Stomach (tissue), 9 donors: ENCODE measurements around the gene LCN6. TPM values are rescaled to one million over a fixed set of nuclear protein-coding genes. Genes with fewer than 3 reads are reported as not detected.
"Not testable (repeated sequence)": the region's sequence is repeated elsewhere in the genome, so short reads cannot be mapped to it uniquely, and the experiment has no call there.

ENCODE experiments used
- DNase-seq, 2 donors: peaks; one replicate each; pipeline versions ENCODE4 v3.0.0 to v3.0.0-alpha.2; 2013 to 2019
- H3K27ac ChIP-seq, 5 donors: fragments of 200-600 bp in 4 of 5; sonication (generic) in 4 of 5; one replicate each; pipeline ENCODE4 v1.5.1; 2013 to 2019; ENCODE audit warnings: mild to moderate bottlenecking in 1 of 5, moderate library complexity in 1 of 5
- H3K27me3 ChIP-seq, 3 donors: fragments of 200-600 bp; sonication (generic); one replicate each; pipeline ENCODE4 v1.5.1; 2017 to 2019; ENCODE audit warnings: mixed run types in 1 of 3
- H3K36me3 ChIP-seq, 4 donors: fragments of 200-600 bp; sonication (generic); 1 replicate in 3 of 4; 2 replicates in 1 of 4; pipeline ENCODE4 v1.5.1; 2016 to 2019
- H3K4me1 ChIP-seq, 4 donors: fragments of 200-600 bp; sonication (generic); one replicate each; pipeline ENCODE4 v1.5.1; 2016 to 2019
- H3K4me3 ChIP-seq, 4 donors: fragments of 200-600 bp; sonication (generic) in 3 of 4; one replicate each; pipeline ENCODE4 v1.5.1; 2016 to 2019; ENCODE audit warnings: mild to moderate bottlenecking in 1 of 4
- H3K9me3 ChIP-seq, 4 donors: fragments of 200-600 bp; sonication (generic); one replicate each; pipeline ENCODE4 v1.5.1; 2016 to 2019
- CTCF ChIP-seq, 7 experiments: fragments of 450-650 bp in 4 of 7; fragments of 200-600 bp in 3 of 7; sonication (generic) in 3 of 7; IDR thresholded peaks; one replicate each; pipeline ENCODE4 v1.5.1; 2016 to 2019; ENCODE audit warnings: antibody characterized with exemption in 7 of 7, control low read depth in 2 of 7, mild to moderate bottlenecking in 1 of 7
- EP300 ChIP-seq: sonication (generic); formaldehyde crosslinking; IDR thresholded peaks from one replicate; pipeline ENCODE4 v1.6.1; 2017; ENCODE audit warnings: antibody characterized with exemption
- POLR2A ChIP-seq, 4 donors: fragments of 450-650 bp; IDR thresholded peaks; one replicate each; pipeline ENCODE4 v1.6.1; 2016; ENCODE audit warnings: antibody characterized with exemption in 4 of 4, control low read depth in 2 of 4, mild to moderate bottlenecking in 1 of 4, moderate library complexity in 1 of 4
- POLR2AphosphoS5 ChIP-seq, 3 donors: sonication (generic); formaldehyde crosslinking; IDR thresholded peaks; one replicate each; pipeline ENCODE4 v1.6.1; 2016; ENCODE audit warnings: antibody characterized with exemption in 3 of 3
- WGBS, 5 donors: extraction: QIAGEN DNeasy Blood & Tissue Kit in 3 of 5; methylation state at CpG; one replicate each; pipeline versions ENCODE4 v1.1.5 to v1.1.7; 2013 to 2018; 5-methylcytosine and 5-hydroxymethylcytosine counted together
- intact Hi-C: fragments of 100-400 bp; cut with DNase I; formaldehyde crosslinking; loops from one replicate; pipeline ENCODE4 v1.15.1; 2023; ENCODE audit warnings: low total_unique reads
- polyA plus RNA-seq, 3 donors: library from polyadenylated mRNA; stranded (reverse); fragments of 200-250 nt; gene quantifications; one replicate each; pipeline ENCODE4 v1.2.3, GENCODE V29; 2013
- total RNA-seq, 5 donors: library from RNA; depleted of rRNA; stranded (reverse); fragments of >200 nt; gene quantifications; one replicate each; pipeline versions ENCODE4 v1.1.0 to v1.2.3, GENCODE V29; 2014 to 2016
- donor health status: healthy with polysubstance abuse.
- donor health status: Bipolar disorder and iron deficiency.
- donor health status: healthy.

LCN6 gene
- total and polyA plus RNA-seq, 8 donors, result 7.0 to 31.2 (median 19.2) TPM; not detected in 2

GRCh38 chr9:136709454-136710109 is 38.7 kb downstream of the LCN6 start:
- 85 to 90% (median 89%) methylated on average over 21 to 24 of the region's 24 CpGs for WGBS, 5 donors
- no peak overlapping the region for H3K4me3 ChIP-seq
- peak in 1 of 2 donors; percentile 9 for DNase-seq
- intact Hi-C loops, result no loop called here
- H3K27me3 ChIP-seq, result peaks cover 6 to 41% (median 28%) of the 10 kb centered on the region in 3 donors
- TF ChIP-seq CTCF (IDR thresholded peaks at IDR 0.05) (no peak), POLR2AphosphoS5 (IDR thresholded peaks at IDR 0.05) (no peak), EP300 (no peak), POLR2A (IDR thresholded peaks at IDR 0.05) (no peak)
- no peaks in the 10 kb centered on the region for H3K9me3 ChIP-seq
- H3K36me3 ChIP-seq, result no peaks in the 10 kb centered on the region
- H3K27ac ChIP-seq, result no peak overlapping the region
- H3K4me1 ChIP-seq, result peaks cover 11 to 29% (median 21%) of the 10 kb centered on the region in 4 donors

GRCh38 chr9:136707849-136708517 is 40.3 kb downstream of the LCN6 start:
- WGBS, 5 donors, result 80 to 86% (median 82%) methylated on average over 19 to 22 of the region's 22 CpGs
- Histone ChIP-seq H3K4me1 (peaks cover 11 to 15% (median 14%) of the 10 kb centered on the region in 4 donors), H3K27me3 (peaks cover 6 to 25% (median 13%) of the 10 kb centered on the region in 3 donors), H3K4me3 (no peak overlapping the region), H3K36me3 (no peaks in the 10 kb centered on the region), H3K27ac (no peak overlapping the region), H3K9me3 (no peaks in the 10 kb centered on the region)
- no peak for DNase-seq
- TF ChIP-seq POLR2AphosphoS5 (IDR thresholded peaks at IDR 0.05) (no peak), CTCF (IDR thresholded peaks at IDR 0.05) (no peak), EP300 (no peak), POLR2A (IDR thresholded peaks at IDR 0.05) (no peak)
- intact Hi-C loops, result no loop called here

GRCh38 chr9:136707011-136707410 is 41.3 kb downstream of the LCN6 start:
- Histone ChIP-seq H3K27ac (no peak overlapping the region), H3K9me3 (no peaks in the 10 kb centered on the region), H3K27me3 (peaks cover 4 to 19% (median 6%) of the 10 kb centered on the region in 3 donors), H3K4me3 (no peak overlapping the region), H3K36me3 (no peaks in the 10 kb centered on the region), H3K4me1 (peaks cover 5 to 7% (median 6%) of the 10 kb centered on the region in 4 donors)
- DNase-seq, result no peak
- 89 to 95% (median 92%) methylated on average over 4 to 7 of the region's 7 CpGs for WGBS, 5 donors
- intact Hi-C loops, result no loop called here
- TF ChIP-seq POLR2A (IDR thresholded peaks at IDR 0.05), result no peak

GRCh38 chr9:136705564-136705963 is 42.8 kb downstream of the LCN6 start:
- no peak overlapping the region for H3K4me3 ChIP-seq
- TF ChIP-seq CTCF (IDR thresholded peaks at IDR 0.05), result no peak
- WGBS, 5 donors, result 29 to 40% (median 36%) methylated on average over 7 of the region's 7 CpGs
- H3K9me3 ChIP-seq, result no peaks in the 10 kb centered on the region
- H3K27ac ChIP-seq, result no peak overlapping the region
- H3K27me3 ChIP-seq, result peaks cover 0 to 24% (median 0%) of the 10 kb centered on the region in 3 donors
- no peak for DNase-seq
- no peaks in the 10 kb centered on the region for H3K36me3 ChIP-seq
- intact Hi-C loops, result no loop called here
- H3K4me1 ChIP-seq, result peaks cover 3 to 6% (median 6%) of the 10 kb centered on the region in 4 donors

GRCh38 chr9:136704741-136705140 is 43.6 kb downstream of the LCN6 start:
- Histone ChIP-seq H3K4me1 (peaks cover 7 to 11% (median 9%) of the 10 kb centered on the region in 4 donors), H3K27me3 (peaks cover 0 to 32% (median 4%) of the 10 kb centered on the region in 3 donors)
- H3K36me3 ChIP-seq, intact Hi-C loops, H3K27ac ChIP-seq, H3K4me3 ChIP-seq, DNase-seq, H3K9me3 ChIP-seq: not testable (repeated sequence)
- WGBS, 5 donors, result 68 to 82% (median 75%) methylated on average over 8 of the region's 8 CpGs
